CD4-positive, alpha-beta T cell (primary cell): ENCODE results near the gene RETREG1. TPM values are rescaled to one million over a fixed set of nuclear protein-coding genes. Genes with fewer than 3 reads are reported as not detected.

Experiments used
- ATAC-seq: fragments of 200-7000 bp; cut with Tn5 transposase; one replicate; pipeline ENCODE4 v1.10.0; 2022; ENCODE audit warnings: mild to moderate bottlenecking; ENCODE audit not compliant: poor library complexity
- CTCF ChIA-PET: fragments of 350-600 bp; sonication (Branson Sonifier 250); formaldehyde crosslinking; loops from one replicate; lab custom pipeline; 2021; ENCODE audit warnings: antibody characterized with exemption, inconsistent platforms; lab: Charles Lee
- POLR2A ChIA-PET: fragments of 350-600 bp; sonication (Branson Sonifier 250); formaldehyde crosslinking; loops from one replicate; lab custom pipeline; 2021; ENCODE audit warnings: antibody characterized with exemption, inconsistent platforms; lab: Charles Lee
- DNase-seq, 14 experiments: peaks; one replicate each; pipeline ENCODE4 v3.0.0-alpha.2; 2013 to 2020; ENCODE audit warnings: mixed read lengths in 2 of 14
- H3K27ac ChIP-seq, 2 donors: one replicate each; pipeline versions ENCODE4 v1.5.1 to v1.7.0; 2013; ENCODE audit warnings: low read length in 2 of 2, low read depth in 1 of 2, mild to moderate bottlenecking in 1 of 2
- H3K27me3 ChIP-seq, 2 experiments: 1 replicate in 1 of 2; 2 replicates in 1 of 2; pipeline versions ENCODE4 v1.6.1 to v1.7.0; 2013; ENCODE audit warnings: low read length in 2 of 2, control low read depth in 1 of 2, mild to moderate bottlenecking in 1 of 2, moderate library complexity in 1 of 2; ENCODE audit not compliant: insufficient read depth in 2 of 2, control insufficient read depth in 1 of 2
- H3K36me3 ChIP-seq: one replicate; pipeline ENCODE4 v1.6.1; 2013; ENCODE audit warnings: low read length, control low read depth; ENCODE audit not compliant: insufficient read depth
- H3K4me1 ChIP-seq: one replicate; pipeline ENCODE4 v1.6.1; 2013; ENCODE audit warnings: low read length, control low read depth; ENCODE audit not compliant: insufficient read depth
- H3K4me3 ChIP-seq: one replicate; pipeline ENCODE4 v1.5.1; 2013; ENCODE audit warnings: mild to moderate bottlenecking, low read length, moderate library complexity
- H3K9me3 ChIP-seq, 2 experiments: 1 replicate in 1 of 2; 2 replicates in 1 of 2; pipeline versions ENCODE4 v1.6.1 to v1.7.0; 2013; ENCODE audit warnings: low read length in 2 of 2, mild to moderate bottlenecking in 2 of 2, control low read depth in 1 of 2, moderate library complexity in 1 of 2; ENCODE audit not compliant: control insufficient read depth in 1 of 2, insufficient read depth in 1 of 2
- H3K27ac Mint-ChIP-seq: one replicate; pipeline ENCODE4 v1.8.0; 2020; ENCODE audit warnings: mixed read lengths
- H3K27me3 Mint-ChIP-seq: one replicate; pipeline ENCODE4 v1.8.0; 2021; ENCODE audit warnings: mixed read lengths
- H3K36me3 Mint-ChIP-seq: one replicate; pipeline ENCODE4 v1.8.0; 2021; ENCODE audit warnings: low read depth, mixed read lengths
- H3K4me1 Mint-ChIP-seq: one replicate; pipeline ENCODE4 v1.8.0; 2021; ENCODE audit warnings: low read depth, mixed read lengths
- H3K4me3 Mint-ChIP-seq: one replicate; pipeline ENCODE4 v1.8.0; 2020; ENCODE audit warnings: mild to moderate bottlenecking, mixed read lengths
- H3K9me3 Mint-ChIP-seq: one replicate; pipeline ENCODE4 v1.8.0; 2020; ENCODE audit warnings: mixed read lengths
- intact Hi-C, 2 experiments: fragments of 100-400 bp; cut with DNase I in 1 of 2; cut with micrococcal nuclease in 1 of 2; formaldehyde crosslinking; loops; one replicate each; pipeline versions ENCODE4 v1.15.1 to v1.9.0; 2023 to 2025; cut with DNase I, micrococcal nuclease
- total RNA-seq, 174 experiments: library from RNA in 2 of 174; stranded (reverse) in 2 of 174; gene quantifications; one replicate each; pipeline ENCODE4 v1.2.3 and lab custom pipeline; 2021 to 2026
- TF ChIP-seq, protein P1 (sequence below): fragments of 200-600 bp; IDR thresholded peaks from one replicate; pipeline ENCODE4 v1.8.0; 2022; ENCODE audit warnings: antibody characterized with exemption, mild to moderate bottlenecking

RETREG1 gene
- total RNA-seq, 2 experiments from 2014 or later, result 68.9 to 69.7 TPM

DNA sequence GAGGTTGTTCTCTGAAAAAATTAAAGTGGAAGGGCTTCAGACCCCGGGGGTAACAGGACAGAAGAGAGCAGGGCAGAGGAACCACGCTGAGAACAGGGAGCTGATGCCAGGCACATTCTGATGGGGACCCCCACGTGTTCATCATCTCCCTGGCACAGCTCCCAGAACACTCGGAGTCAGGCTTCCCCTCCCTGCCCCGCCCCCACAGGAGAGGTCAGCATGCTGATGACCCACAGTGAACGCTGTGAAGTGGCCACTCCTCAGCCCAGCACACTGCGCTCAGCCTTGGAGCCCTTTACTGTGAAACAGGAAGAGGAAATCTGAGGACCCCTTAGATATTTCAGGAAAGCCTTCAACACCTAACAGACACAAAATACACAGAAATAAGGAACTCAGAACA is 16.4 kb downstream of the RETREG1 start:
- Histone ChIP-seq H3K4me1 (peaks cover 30% of the 10 kb centered on the region), H3K27ac (no peak overlapping the region), H3K36me3 (peaks cover 27% of the 10 kb centered on the region), H3K4me3 (no peak overlapping the region), H3K9me3 (no peaks in the 10 kb centered on the region), H3K27me3 (no peaks in the 10 kb centered on the region)
- TF ChIP-seq, protein P1, sequence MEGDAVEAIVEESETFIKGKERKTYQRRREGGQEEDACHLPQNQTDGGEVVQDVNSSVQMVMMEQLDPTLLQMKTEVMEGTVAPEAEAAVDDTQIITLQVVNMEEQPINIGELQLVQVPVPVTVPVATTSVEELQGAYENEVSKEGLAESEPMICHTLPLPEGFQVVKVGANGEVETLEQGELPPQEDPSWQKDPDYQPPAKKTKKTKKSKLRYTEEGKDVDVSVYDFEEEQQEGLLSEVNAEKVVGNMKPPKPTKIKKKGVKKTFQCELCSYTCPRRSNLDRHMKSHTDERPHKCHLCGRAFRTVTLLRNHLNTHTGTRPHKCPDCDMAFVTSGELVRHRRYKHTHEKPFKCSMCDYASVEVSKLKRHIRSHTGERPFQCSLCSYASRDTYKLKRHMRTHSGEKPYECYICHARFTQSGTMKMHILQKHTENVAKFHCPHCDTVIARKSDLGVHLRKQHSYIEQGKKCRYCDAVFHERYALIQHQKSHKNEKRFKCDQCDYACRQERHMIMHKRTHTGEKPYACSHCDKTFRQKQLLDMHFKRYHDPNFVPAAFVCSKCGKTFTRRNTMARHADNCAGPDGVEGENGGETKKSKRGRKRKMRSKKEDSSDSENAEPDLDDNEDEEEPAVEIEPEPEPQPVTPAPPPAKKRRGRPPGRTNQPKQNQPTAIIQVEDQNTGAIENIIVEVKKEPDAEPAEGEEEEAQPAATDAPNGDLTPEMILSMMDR, result no peak
- ATAC-seq (no peak), DNase-seq (peak in 2 of 14 experiments; percentile 11 to 19)
- Mint-ChIP-seq H3K27me3 (no peaks in the 10 kb centered on the region), H3K4me3 (no peak overlapping the region), H3K36me3 (peaks cover 86% of the 10 kb centered on the region), H3K27ac (peak overlapping the region; percentile 22), H3K9me3 (no peaks in the 10 kb centered on the region), H3K4me1 (peaks cover 86% of the 10 kb centered on the region)
- intact Hi-C loops, result no loop called here
- ChIA-PET CTCF (no interaction called here), POLR2A (no interaction called here)

DNA sequence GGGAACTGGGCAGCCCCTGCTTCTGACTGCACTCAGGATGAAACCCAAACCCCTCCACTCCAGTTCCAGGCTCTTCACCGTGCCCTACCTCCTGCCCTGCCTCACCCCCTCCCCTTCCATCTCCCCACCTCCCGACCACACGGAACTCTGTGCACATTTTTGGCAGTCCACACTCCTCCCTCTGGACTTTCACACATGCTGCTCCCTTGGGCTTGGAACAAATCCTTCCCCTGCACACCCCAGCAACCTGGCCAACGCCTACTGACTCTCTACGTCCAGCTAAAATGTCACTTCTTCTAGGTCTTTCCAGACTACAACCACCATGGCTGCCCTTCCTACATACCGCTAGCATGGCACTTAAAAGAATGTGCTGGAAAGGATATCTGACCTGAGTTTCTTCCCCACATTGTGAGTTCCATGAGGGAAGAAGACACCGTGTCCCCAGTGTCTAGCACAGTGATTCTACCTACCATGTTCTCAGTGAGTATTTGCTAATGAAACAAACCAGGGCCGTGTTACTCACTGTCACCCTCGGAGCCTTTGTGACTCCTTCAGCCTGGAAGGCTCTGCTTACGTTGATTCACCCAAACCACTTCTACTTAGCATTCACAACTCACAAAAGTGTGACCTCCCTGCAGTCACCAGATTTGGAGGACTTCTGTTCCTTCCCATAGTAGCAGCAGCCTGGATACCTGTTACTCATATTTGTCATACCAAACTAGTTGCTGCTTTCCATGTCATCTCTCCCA is 18.7 kb downstream of the RETREG1 start:
- H3K4me1 ChIP-seq, result peaks cover 33% of the 10 kb centered on the region
- peaks cover 79% of the 10 kb centered on the region for H3K36me3 Mint-ChIP-seq

DNA sequence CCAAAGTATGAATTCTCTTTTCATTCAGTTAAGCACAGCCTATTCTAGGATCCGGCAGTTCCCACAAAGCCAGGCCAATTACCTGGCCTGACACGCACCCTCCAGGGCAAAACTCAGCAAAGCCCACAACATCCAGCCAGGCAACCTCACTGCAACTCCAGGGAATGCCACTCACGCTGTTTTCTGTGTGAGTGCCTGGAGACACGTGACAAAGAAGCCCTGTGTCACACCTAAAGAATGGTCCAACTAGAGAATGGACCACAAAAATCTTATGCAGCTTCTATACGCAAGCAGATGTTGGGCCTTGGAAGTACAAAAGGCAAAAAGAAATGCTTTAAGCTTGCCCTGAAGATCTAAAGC is 20.2 kb downstream of the RETREG1 start:
- Mint-ChIP-seq H3K36me3 (peaks cover 74% of the 10 kb centered on the region), H3K27ac (peak overlapping the region; percentile 61), H3K9me3 (no peaks in the 10 kb centered on the region), H3K4me1 (peaks cover 84% of the 10 kb centered on the region), H3K4me3 (no peak overlapping the region), H3K27me3 (no peaks in the 10 kb centered on the region)
- ChIA-PET CTCF (no interaction called here), POLR2A (interaction anchor here (0.9 to 1.6 kb wide), 2 partner anchors 10 to 21 kb away, joined by 3 to 6 read pairs; partner anchors contain the start of gene RETREG1)
- Histone ChIP-seq H3K4me3 (no peak overlapping the region), H3K9me3 (no peaks in the 10 kb centered on the region), H3K4me1 (peaks cover 36% of the 10 kb centered on the region), H3K36me3 (peaks cover 22% of the 10 kb centered on the region), H3K27me3 (no peaks in the 10 kb centered on the region), H3K27ac (no peak overlapping the region)
- ATAC-seq (no peak), DNase-seq (no peak)
- TF ChIP-seq, protein P1, result no peak
- intact Hi-C loops, result no loop called here

More for the DNA sequence above, 18.7 kb downstream of the RETREG1 start:
- DNase-seq (no peak), ATAC-seq (no peak)
- no peaks in the 10 kb centered on the region for H3K27me3 ChIP-seq
- ChIA-PET CTCF (no interaction called here), POLR2A (interaction anchor here (1.2 kb wide), 1 partner anchor 19 kb away, joined by 4 read pairs; the partner anchor contains the start of gene RETREG1)
- intact Hi-C loops, result no loop called here
- no peaks in the 10 kb centered on the region for H3K27me3 Mint-ChIP-seq
- no peak overlapping the region for H3K27ac ChIP-seq
- H3K36me3 ChIP-seq, result peaks cover 27% of the 10 kb centered on the region
- H3K4me1 Mint-ChIP-seq, result peaks cover 81% of the 10 kb centered on the region
- no peaks in the 10 kb centered on the region for H3K9me3 Mint-ChIP-seq
- H3K27ac Mint-ChIP-seq, result peak overlapping the region; percentile 24
- H3K4me3 ChIP-seq, result no peak overlapping the region
- TF ChIP-seq, protein P1, result no peak
- no peaks in the 10 kb centered on the region for H3K9me3 ChIP-seq
- no peak overlapping the region for H3K4me3 Mint-ChIP-seq
